Astrocyte of the cerebellum (primary cell): ENCODE results near the gene CDK5RAP2.

Experiments used
- DNase-seq: peaks from one replicate; pipeline ENCODE4 v3.0.0-alpha.2; 2011; ENCODE audit warnings: low read depth
- H3K4me3 ChIP-seq: 2 replicates; pipeline ENCODE4 v1.5.1; 2011; ENCODE audit warnings: mild to moderate bottlenecking, low read depth, low read length, moderate library complexity
- CTCF ChIP-seq: IDR thresholded peaks from 2 replicates; pipeline ENCODE4 v1.5.1; 2012; ENCODE audit warnings: low read length, low read depth, moderate library complexity, mild to moderate bottlenecking; ENCODE audit errors: missing control alignments
- in situ Hi-C: cut with HindIII; loops from 2 replicates; pipeline ENCODE4 v1.10.0; 2017; ENCODE audit warnings: low sequenced_read_pairs

Gene CDK5RAP2

GRCh38 chr9:120365386-120365785 lies 214.6 kb downstream of the CDK5RAP2 start:
- H3K4me3 ChIP-seq = no peak overlapping the region
- in situ Hi-C loops = no loop called here
- no peak for TF ChIP-seq CTCF
- no peak for DNase-seq

GRCh38 chr9:120363697-120364096 lies 216.3 kb downstream of the CDK5RAP2 start:
- TF ChIP-seq CTCF = no peak
- in situ Hi-C loops = no loop called here
- DNase-seq = no peak
- no peak overlapping the region for H3K4me3 ChIP-seq

GRCh38 chr9:120362446-120362845 lies 217.5 kb downstream of the CDK5RAP2 start:
- TF ChIP-seq CTCF = no peak
- in situ Hi-C loops = no loop called here
- no peak overlapping the region for H3K4me3 ChIP-seq
- no peak for DNase-seq

- in situ Hi-C loops = no loop called here
- DNase-seq = no peak
- no peak overlapping the region for H3K4me3 ChIP-seq
- no peak for TF ChIP-seq CTCF
Measured at GRCh38 chr9:120361551-120361950, 218.4 kb downstream of the CDK5RAP2 start.

- no peak overlapping the region for H3K4me3 ChIP-seq
- in situ Hi-C loops = no loop called here
- no peak for DNase-seq
- TF ChIP-seq CTCF = no peak
Measured at GRCh38 chr9:120360510-120360909, 219.5 kb downstream of the CDK5RAP2 start.

- no peak for DNase-seq
- no peak overlapping the region for H3K4me3 ChIP-seq
- in situ Hi-C loops = no loop called here
- no peak for TF ChIP-seq CTCF
Measured at GRCh38 chr9:120360046-120360445, 219.9 kb downstream of the CDK5RAP2 start.

GRCh38 chr9:120358877-120359276 lies 221.1 kb downstream of the CDK5RAP2 start:
- DNase-seq = no peak
- H3K4me3 ChIP-seq = no peak overlapping the region
- in situ Hi-C loops = no loop called here
- TF ChIP-seq CTCF = no peak
